Suprapubic skin (tissue), 4 donors: ENCODE measurements around the gene SLC25A19.

Experiments used
- POLR2A ChIP-seq, 2 donors: fragments of 450-650 bp; IDR thresholded peaks; one replicate each; pipeline ENCODE4 v1.6.1; 2017; ENCODE audit warnings: antibody characterized with exemption in 2 of 2, mild to moderate bottlenecking in 2 of 2, moderate library complexity in 2 of 2
- POLR2AphosphoS5 ChIP-seq, 3 donors: sonication (generic); formaldehyde crosslinking; IDR thresholded peaks; one replicate each; pipeline ENCODE4 v1.6.1; 2017; ENCODE audit warnings: antibody characterized with exemption in 3 of 3
- TF ChIP-seq, protein P1 (sequence below), 2 donors: fragments of 200-600 bp in 1 of 2; fragments of 450-650 bp in 1 of 2; sonication (generic) in 1 of 2; IDR thresholded peaks; one replicate each; pipeline ENCODE4 v1.5.1; 2016 to 2019; ENCODE audit warnings: antibody characterized with exemption in 2 of 2, mild to moderate bottlenecking in 1 of 2, moderate library complexity in 1 of 2

DNA sequence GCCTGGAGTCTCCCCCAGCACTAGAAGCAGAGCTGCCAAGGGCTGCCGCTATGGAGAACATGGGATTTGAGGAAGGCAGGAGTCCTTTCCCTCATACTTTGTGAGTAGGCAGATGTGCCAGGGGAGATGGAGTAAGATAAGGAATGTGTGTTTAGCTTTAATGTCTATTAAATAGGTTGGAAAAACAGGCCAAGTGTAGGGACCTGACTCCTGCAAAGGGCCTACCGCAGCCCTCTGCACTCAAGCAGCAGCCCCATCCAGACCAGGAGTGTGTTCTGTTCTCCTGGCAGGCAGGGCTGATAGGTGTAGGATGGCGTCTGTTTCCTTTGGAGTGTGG, 16.4 kb downstream of the SLC25A19 start:
- no peak for TF ChIP-seq POLR2A (IDR thresholded peaks at IDR 0.05)
- TF ChIP-seq, protein P1, sequence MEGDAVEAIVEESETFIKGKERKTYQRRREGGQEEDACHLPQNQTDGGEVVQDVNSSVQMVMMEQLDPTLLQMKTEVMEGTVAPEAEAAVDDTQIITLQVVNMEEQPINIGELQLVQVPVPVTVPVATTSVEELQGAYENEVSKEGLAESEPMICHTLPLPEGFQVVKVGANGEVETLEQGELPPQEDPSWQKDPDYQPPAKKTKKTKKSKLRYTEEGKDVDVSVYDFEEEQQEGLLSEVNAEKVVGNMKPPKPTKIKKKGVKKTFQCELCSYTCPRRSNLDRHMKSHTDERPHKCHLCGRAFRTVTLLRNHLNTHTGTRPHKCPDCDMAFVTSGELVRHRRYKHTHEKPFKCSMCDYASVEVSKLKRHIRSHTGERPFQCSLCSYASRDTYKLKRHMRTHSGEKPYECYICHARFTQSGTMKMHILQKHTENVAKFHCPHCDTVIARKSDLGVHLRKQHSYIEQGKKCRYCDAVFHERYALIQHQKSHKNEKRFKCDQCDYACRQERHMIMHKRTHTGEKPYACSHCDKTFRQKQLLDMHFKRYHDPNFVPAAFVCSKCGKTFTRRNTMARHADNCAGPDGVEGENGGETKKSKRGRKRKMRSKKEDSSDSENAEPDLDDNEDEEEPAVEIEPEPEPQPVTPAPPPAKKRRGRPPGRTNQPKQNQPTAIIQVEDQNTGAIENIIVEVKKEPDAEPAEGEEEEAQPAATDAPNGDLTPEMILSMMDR (IDR thresholded peaks at IDR 0.05), result no peak
- TF ChIP-seq POLR2AphosphoS5 (IDR thresholded peaks at IDR 0.05), result no peak
